Right ventricle myocardium superior (tissue), 1 donor: ENCODE measurements around the gene HMOX1. TPM values are rescaled to one million over a fixed set of nuclear protein-coding genes. Genes with fewer than 3 reads are reported as not detected.
"Not testable (repeated sequence)": the region's sequence is repeated elsewhere in the genome, so short reads cannot be mapped to it uniquely, and the experiment has no call there.

Experiments used
- ATAC-seq: fragments of 200-7000 bp; cut with Tn5 transposase; one replicate; pipeline ENCODE4 v1.9.1; 2020; ENCODE audit warnings: mild to moderate bottlenecking; ENCODE audit not compliant: poor library complexity
- DNase-seq: peaks from one replicate; pipeline ENCODE4 v3.0.0-alpha.2; 2020
- intact Hi-C: fragments of 100-400 bp; cut with DNase I; formaldehyde crosslinking; loops from one replicate; pipeline ENCODE4 v1.11.2; 2022
- total RNA-seq: library from RNA; stranded (reverse); fragmentation: NEBNext Ultra II Directional; extraction: Animal tissue kit (Norgen Biotek cat#: 25700); gene quantifications from one replicate; pipeline ENCODE4 v1.2.1, GENCODE V29; 2021
- donor health status: DM: no; HTN: yes; CAD: no; lungs with severe emphysema.

The HMOX1 gene
- total RNA-seq, 1 donor from 2014 or later = 4.8 TPM

DNA sequence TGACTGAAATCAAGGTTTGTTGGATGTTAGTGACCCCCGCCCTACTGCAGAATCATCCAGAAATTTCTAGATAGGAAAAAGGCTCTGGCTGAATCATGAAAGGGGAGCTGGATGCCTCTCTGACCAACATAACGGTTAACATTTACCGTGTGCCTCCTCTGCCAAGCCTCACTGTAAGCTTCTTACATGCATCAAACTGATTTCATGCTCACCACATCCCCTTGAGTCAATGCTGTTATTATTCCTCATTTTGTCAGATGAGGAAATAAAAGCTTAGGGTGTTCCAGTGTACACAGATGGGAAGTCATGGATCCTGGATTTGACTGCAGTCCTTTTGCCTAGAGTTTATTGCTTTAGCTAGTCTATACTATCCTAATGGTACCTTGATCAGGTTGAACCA is 5.9 kb upstream of the HMOX1 start:
- DNase-seq (no peak), ATAC-seq (no peak)
- intact Hi-C loops = no loop called here

DNA sequence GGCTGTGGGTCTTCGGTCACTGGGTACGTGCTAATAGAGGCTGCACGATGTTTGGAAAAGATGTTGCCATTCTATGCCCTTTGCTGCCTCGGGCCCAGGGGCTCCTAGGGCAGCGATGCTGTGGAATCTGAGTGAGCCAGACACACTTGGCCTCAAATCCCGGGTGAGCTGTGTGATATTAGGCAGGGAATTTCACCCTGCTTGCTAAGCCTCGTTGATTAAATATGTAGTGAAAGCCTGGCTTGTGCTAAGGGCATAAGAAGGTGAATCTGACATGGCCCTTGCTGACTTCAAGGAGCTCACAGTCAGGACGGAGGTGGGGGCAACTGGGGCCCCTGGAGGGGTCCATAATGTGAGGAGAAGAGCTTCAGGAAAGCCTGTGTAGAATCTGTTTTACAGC is 5.4 kb upstream of the HMOX1 start:
- no peak for ATAC-seq
- intact Hi-C loops = no loop called here
- no peak for DNase-seq

DNA sequence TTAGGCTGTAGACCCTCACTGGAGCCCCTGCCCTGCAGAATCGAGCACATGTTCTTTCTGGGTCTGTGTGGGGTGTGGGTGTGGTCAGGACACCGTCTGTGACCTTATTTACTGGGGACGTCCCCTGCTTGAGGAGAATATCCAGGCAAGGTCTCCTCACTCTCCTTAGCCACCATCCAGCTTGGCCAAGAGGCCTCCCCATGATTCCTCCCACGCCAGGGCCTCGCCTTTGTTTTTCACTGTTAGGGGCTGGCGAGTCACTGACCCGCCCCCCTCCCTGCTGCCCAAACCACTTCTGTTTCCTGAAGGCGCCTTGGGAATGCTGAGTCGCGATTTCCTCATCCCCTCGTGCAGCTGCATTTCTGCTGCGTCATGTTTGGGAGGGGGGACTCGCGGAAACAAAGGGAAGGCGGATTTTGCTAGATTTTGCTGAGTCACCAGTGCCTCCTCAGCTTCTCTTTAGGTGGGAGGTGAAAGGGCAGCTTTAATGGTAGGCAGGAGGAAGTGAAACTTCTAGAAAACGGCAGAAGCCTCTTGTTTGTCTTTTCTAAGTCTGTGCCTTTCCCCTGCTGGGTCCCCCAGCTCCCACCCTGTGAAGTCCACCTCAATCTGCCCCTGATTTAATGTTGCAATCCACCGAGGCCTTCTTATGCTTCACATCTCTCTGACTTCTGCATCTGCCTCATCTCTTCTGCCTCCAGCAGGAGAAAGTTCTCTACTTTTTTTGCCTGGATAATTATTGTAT is 4.0 kb upstream of the HMOX1 start:
- intact Hi-C loops = no loop called here
- DNase-seq = peak; percentile 93
- ATAC-seq = peak; percentile 46

DNA sequence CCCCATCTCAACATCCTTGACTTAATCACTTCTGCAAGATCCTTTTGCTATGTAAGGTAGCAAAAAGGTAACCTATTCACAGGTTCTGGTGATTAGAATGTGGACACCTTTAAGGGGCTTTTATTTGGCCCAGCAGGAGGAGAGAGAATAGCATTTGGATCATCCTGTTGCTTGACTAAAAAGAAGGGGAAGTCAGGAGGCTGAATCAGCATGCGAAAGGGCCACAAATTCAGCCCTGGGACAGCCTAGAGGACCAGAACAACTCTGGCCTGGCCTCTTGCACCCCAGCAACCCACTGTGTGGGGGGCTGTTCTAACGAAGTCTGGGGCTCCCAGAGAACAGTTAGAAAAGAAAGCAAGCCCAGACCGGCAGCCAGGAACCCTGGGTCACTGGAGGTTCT is 3.2 kb upstream of the HMOX1 start:
- intact Hi-C loops = no loop called here
- no peak for ATAC-seq
- DNase-seq = no peak

DNA sequence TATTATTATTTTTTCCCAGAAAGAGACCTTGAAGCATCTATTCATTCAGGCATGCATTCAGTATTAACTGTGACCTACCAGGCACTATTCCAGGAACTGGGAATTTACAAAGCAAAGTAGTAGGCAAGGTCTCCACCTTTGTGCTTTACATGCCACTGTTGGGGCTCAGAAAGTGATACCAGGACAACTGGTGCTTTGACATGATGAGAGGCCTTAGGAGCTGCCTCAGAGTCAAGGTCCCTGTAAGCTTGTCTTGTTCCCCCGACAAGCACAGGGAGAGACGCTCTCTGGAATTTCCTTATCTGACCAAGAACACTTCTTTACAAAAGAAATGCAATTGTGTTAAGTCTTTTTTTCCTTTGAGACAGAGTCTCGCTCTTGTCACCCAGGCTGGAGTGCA is 2.3 kb upstream of the HMOX1 start:
- no peak for ATAC-seq
- DNase-seq = no peak
- intact Hi-C loops = no loop called here

DNA sequence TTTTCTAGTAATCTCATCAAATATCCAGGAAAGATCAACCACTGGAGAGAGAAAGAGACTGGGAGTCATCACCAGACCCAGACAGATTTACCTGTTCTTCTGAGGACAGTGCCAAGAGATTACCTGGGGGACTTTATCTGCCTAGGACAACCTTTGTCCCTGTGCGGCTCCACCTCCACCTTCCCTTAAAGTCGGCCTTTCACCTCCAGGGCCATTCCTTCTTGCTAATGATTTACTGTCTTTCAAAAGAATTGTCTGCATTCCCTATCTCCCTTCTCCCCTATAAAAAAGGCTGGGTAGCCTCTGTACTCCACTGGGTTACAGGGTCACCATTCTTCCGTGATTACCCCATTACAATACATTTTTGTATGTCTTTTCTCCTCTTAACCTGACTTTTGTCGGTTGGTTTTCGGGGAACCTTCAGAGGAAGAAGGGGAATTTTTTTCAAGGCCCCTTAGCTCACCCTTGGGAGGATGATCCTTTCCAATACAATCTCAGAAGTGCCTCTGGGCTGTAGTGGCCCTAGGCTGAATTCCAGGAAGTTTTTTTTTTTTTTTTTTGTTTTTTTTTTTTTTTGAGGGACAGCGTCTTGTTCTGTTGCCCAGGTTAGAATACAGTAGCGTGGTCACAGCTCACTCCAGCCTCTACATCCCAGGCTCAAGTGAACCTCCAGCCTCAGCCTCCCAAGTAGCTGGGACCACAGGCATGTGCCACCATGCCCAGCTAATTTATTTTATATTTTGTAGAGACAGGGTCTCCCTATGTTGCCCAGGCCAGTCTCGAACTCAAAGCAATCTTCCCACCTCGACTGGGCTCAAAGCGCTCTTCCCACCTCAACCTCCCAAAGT is 1.5 kb upstream of the HMOX1 start:
- ATAC-seq (no peak), DNase-seq (no peak)
- intact Hi-C loops = no loop called here

DNA sequence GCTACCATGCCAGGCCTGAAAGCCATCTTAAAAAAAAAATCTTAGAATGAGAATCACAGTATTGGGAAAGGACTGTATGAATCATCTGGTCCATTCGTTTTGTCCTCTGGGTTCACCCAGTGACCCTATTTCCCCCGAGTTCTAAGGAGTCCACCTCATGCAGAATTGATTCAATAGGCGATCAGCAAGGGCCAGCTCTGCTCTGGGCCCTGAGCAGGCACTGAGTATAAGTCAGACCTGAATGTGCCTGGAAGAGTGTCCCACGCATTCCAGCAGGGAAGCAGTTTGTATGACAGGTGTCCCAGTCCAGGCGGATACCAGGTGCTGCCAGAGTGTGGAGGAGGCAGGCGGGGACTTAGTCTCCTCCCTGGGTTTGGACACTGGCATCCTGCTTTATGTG is 883 bp upstream of the HMOX1 start:
- no peak for ATAC-seq
- intact Hi-C loops = no loop called here
- DNase-seq = no peak

DNA sequence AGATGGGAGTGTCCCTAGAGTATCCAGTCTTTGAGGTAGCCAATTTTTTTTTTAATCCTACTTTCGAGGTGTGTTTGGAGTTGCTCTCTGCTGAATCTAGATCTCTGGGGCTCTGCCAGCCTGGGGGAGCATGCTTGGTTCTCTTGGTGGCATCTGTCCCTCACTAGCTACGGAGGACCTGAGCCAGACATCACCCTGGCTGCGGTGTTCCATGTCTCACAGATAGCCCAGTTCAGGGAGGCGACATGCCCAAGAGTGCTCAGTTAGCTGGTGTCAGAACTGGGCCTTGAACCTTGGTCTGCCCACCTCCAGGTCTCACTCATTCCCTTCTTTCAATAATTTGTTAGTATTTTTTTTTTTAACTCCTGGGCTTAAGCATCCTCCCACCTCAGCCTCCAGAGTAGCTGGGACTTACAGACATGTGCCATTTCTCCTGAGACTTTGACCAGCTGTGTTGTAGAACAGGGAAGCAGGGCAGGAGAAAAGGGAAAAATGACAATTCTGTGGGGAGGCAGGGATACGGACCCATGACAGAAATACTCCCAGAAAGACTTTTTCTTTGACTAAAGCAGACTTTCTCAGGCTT is 621 bp downstream of the HMOX1 start:
- no peak for ATAC-seq
- intact Hi-C loops = no loop called here
- no peak for DNase-seq

DNA sequence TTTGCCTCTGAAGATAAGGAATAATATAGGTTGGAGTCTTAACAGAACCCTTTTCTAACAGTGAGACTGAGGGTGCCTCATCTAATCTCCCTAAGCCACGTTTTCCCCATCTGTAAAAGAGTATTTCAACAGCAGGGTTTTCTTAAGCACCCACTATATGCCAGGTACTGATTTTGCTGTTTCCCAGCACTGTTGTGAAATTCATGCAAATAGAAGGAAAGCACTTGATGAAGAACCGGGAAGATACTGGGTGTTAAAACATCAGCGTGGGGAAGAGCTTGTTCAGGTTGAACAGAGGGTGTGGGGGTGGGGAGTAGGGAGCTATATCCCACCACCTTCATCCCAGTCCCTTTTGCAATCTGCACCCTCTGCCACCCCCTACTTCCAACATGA is 2.8 kb downstream of the HMOX1 start:
- intact Hi-C loops = no loop called here
- ATAC-seq (no peak), DNase-seq (no peak)

DNA sequence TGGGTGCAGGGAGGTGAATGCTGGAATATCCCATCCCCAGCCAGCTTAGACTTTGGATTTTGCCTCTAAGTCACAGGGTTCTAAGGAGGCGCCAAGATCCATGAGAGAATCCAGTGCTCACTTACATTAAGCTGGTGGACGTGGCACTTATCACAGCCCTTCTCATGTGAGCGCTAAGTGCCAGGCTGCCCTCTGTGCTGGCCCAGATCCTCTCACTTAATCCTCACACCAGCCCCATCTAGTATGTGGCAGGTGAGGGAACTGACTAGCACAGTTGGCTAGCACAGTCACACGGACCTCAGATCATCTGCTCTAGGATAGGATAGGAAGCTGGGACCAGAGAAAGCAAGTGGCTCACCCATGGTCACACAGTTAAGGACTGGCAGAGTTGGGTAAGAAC is 3.6 kb downstream of the HMOX1 start:
- intact Hi-C loops = no loop called here
- ATAC-seq = no peak
- no peak for DNase-seq

DNA sequence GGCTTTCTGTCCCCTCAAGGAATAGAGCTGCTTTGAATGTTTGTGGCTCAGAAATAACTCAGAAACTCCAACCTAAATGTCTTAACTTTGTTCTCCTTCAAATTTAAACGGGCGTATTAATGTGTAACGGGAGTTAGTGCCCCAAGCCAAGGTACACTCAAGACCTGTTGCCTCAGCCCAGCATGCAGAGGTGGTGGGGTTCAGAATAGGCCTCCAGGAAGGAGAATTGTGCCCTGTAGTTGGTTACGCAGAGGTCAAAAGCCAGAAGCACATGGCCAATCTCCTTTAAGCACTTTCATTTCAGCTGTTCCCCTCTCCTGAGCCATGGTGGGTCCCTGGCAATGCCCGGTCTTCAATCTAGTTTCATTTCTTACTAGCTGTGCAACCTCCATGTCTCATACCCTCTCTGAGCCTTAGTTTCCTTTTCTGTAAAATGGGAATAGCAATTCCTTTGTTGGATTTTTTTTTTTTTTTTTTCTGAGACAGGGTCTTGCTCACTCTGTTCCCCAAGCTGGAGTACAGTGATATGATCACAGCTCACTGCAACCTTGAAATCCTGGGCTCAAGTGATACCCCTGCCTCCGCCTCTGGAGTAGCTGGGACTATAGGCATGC is 4.2 kb downstream of the HMOX1 start:
- intact Hi-C loops = no loop called here
- ATAC-seq (no peak), DNase-seq (no peak)

DNA sequence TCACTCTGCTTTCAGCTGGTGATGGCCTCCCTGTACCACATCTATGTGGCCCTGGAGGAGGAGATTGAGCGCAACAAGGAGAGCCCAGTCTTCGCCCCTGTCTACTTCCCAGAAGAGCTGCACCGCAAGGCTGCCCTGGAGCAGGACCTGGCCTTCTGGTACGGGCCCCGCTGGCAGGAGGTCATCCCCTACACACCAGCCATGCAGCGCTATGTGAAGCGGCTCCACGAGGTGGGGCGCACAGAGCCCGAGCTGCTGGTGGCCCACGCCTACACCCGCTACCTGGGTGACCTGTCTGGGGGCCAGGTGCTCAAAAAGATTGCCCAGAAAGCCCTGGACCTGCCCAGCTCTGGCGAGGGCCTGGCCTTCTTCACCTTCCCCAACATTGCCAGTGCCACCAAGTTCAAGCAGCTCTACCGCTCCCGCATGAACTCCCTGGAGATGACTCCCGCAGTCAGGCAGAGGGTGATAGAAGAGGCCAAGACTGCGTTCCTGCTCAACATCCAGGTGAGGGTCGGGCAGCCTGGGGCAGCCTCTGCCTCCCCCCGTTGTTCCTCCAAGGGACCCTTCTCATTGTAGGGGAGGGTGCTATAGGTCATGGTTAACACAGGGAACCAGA is 5.9 kb downstream of the HMOX1 start:
- intact Hi-C loops = no loop called here
- no peak for DNase-seq
- ATAC-seq = no peak

DNA sequence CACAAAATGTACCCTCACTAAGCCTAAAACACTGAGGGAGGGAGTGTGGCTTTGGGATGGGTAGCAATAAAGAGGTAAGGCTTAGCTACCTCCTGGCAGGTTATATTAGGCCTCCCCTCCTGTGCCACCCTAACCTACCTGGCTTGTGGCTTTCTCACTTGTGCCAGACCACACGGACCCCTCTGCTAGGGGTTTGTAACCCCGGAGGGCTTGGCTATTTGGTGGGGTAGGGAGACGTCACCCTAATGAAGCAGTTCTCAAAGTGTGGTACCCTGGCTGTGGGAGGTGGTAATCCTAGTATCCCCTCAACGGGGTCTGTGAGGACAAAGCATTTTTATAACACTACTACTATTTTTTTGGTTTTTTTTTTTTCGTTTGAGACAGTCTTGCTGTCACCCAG is 10.0 kb downstream of the HMOX1 start:
- intact Hi-C loops = no loop called here
- DNase-seq (no peak), ATAC-seq (no peak)

DNA sequence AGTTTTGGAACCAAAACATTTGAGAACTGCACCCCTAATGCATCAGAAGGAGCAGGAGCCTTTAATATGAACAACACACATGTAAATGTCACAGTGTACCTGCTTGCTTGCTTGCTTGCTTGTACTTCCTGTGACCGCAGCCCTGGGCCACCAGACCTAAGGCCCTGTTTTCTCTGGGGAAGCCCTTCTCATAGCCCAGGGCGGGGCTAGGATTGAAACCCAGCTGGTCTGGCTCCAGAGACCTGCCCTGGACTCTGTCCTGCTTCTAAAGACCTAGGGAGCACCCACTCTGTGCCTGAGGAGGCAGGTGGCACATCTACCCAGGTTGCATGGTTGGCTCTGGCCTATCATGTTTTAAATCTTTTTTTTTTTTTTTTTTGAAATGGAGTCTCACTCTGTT is 11.5 kb downstream of the HMOX1 start:
- ATAC-seq = no peak
- intact Hi-C loops = no loop called here
- DNase-seq = no peak

DNA sequence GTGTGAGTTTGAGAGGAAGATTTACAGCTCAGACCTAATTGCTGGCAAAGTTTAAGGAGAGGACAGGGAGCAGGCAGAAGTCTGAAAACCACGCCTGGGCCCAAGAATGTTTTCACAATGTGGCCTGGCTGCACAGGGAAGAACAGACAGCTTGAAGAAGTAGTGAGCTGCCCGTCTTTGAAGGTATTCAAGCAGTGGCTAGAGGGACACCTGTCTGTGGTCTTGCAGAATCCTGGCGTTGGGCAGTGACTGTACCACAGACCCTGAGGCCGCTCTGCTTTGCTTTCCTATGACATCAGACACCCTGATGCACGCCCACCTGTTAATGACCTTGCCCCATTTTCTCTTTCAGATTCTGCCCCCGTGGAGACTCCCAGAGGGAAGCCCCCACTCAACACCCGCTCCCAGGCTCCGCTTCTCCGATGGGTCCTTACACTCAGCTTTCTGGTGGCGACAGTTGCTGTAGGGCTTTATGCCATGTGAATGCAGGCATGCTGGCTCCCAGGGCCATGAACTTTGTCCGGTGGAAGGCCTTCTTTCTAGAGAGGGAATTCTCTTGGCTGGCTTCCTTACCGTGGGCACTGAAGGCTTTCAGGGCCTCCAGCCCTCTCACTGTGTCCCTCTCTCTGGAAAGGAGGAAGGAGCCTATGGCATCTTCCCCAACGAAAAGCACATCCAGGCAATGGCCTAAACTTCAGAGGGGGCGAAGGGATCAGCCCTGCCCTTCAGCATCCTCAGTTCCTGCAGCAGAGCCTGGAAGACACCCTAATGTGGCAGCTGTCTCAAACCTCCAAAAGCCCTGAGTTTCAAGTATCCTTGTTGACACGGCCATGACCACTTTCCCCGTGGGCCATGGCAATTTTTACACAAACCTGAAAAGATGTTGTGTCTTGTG is 12.5 kb downstream of the HMOX1 start:
- DNase-seq = no peak
- intact Hi-C loops = no loop called here
- no peak for ATAC-seq

DNA sequence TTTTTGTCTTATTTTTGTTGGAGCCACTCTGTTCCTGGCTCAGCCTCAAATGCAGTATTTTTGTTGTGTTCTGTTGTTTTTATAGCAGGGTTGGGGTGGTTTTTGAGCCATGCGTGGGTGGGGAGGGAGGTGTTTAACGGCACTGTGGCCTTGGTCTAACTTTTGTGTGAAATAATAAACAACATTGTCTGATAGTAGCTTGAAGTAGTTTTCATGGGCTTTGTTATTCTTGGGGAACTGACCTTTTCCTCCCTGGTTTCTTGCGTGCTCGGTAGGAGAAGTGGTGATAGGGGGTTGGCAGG is 13.1 kb downstream of the HMOX1 start:
- no peak for ATAC-seq
- intact Hi-C loops = no loop called here
- DNase-seq = no peak

DNA sequence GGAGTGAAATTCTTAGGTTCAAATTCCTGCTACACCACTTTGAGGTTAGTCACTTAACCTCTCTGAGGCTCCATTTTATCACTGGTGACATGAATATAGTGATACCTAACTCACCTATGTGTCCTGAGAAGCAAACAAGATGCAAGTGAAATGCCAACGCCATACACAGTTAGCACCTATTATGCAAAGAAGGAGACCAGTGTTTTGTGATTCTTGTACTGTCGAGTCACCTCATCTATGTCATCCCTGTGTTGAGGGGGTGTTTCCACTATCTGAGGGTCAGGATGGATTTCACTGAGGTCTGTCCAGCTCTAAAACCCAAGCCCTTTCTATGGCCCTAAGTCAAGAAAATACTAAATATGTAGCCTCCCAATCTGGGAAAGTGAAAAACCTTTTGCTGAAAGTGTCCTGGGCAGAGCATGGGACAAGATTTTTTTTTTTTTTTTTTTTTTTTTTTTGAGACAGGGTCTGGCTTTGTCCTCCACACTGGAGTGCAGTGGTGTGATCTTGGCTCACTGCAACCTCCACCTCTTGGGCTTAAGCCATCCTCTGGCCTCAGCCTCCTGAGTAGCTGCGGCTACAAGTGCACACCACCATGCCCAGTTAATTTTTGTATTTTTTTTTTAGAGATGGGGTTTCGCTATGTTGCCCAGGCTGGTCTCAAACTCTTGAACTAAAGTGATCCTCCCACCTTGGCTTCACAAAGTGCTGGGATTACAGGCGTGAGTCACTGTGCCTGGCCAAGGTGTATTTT is 14.1 kb downstream of the HMOX1 start:
- DNase-seq (no peak), ATAC-seq (no peak)
- intact Hi-C loops = no loop called here

DNA sequence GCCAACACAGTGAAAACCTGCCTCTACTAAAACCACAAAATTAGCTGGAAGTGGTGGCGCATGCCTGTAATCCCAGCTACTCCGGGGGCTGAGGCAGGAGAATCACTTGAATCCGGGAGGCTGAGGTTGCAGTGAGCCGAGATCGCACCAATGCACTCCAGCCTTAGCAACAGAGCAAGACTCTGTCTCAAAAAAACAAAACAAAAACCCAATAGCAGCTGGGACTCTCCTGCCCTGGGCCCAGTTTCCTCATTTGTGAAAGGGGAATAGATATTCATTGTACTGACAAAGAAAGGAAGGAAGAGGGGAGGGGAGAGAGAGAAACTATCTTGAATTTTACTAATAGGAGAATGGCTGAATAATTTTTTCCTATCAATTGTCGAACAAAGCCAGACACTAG is 15.7 kb downstream of the HMOX1 start:
- DNase-seq, intact Hi-C loops, ATAC-seq: not testable (repeated sequence)
